Effector CD4-positive, alpha-beta T cell (primary cell): ENCODE results near the gene FAM199X.

Experiments used
- DNase-seq: peaks from one replicate; pipeline ENCODE4 v3.0.0-alpha.2; 2020
- total RNA-seq: gene quantifications from one replicate; lab custom pipeline; 2026; lab: John Stamatoyannopoulos, UW

FAM199X gene
- 58.2 reads per million, percentile 71 among the genes with 10 or more reads in this experiment for total RNA-seq

DNA sequence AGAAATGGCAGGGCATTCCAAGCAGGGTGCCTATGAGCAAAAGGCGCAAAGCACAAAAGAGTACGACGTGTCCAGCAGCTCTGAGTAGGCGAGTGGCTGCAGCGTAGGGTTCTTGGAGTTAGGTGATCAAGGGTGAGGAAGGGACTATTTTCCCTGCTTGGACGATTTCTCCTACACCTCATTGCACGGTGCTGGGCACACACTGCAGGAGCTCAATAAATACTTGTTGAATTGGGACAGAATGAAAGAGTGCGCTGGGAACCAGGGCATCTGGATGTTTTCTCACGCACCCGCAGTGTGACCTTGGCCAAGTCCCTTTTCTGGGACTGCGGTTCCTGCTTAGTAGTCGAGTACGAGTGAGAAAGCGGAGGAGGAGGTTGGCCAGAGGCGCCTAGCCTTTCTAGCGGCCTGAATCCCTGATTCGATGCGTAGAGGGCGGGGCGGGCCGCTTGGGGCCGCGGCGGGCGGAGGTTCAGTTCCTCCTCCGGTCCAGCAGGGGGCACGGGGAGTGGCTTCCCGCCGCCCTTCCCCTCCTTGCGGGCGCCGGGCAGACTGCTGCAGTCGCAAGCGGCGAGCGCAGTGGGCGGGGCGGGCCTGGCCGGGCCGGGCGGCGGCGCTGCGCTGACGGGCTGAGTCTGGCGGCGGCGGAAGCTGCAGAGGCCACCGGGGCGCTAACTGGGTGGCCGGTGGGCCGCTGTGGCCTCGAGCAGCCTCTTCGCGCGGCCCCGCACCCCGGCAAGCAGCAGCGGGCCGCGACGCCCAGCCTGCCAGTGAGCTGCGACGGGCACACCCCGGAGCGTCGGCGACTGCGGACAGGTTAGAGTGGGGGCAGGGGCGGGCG is at the start of gene FAM199X:
Gene FAM199X (plus strand): TSS at position 560 of the 841 bp plus-strand sequence. CDS start 333 bp downstream, outside the sequence.
- DNase-seq, result peak; percentile 76

DNA sequence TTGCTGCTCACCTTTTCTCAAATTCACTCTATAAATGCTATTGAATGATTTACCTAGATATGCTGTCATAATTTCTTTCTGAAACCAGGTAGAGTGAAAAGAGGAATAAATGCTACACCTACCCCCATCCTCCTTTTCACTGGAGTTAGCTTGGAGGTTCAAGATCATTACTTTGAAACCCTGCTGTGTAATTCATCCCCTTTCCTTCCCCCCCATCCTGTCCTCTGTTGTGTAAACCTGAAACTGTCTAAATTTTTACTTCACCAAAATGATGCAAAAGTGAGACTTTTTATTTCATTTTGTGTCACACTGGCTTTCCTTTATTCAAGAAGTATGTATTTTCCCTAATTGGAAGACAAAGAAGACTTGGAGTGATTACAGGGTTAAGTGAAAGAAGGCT is 48.5 kb upstream of the FAM199X start:
- DNase-seq, result no peak

DNA sequence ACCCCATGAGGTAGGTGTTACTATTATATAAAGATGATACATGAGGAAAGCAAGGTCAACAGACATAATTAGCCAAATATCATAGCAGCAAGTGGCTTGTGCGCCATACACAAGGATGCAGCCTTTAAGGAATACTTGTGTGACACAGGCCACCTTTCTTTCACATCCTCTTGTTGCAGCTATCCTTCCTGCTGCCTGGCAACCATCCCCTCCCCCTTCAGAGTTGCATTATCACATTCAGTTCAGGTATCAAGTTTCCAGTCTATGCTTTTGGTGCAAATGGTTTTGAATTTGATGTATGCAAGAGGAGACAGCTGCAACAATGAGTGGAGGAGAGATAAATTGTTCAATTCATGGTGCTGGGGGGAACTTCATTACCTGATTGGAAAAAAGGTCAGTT is 47.5 kb upstream of the FAM199X start:
- DNase-seq, result no peak

DNA sequence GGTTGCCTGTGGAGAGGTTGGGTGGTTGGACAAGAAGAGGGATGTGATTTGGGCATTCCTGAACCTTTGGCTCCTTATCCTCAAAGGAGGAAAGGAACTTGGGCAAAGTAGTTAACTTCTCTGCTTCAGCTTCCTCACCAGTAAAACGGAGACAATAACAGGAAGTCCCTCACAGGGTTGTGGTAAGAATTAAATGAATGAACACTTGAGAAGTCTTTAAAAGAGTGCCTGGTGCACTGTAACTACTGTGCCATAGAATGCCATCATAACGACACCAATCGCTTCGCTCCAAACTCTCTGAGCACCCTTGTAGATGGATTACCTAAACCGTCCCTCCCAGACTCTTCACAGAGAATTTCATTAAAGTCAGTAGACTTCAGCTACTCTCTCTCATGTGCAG is 43.4 kb upstream of the FAM199X start:
- DNase-seq, result no peak

DNA sequence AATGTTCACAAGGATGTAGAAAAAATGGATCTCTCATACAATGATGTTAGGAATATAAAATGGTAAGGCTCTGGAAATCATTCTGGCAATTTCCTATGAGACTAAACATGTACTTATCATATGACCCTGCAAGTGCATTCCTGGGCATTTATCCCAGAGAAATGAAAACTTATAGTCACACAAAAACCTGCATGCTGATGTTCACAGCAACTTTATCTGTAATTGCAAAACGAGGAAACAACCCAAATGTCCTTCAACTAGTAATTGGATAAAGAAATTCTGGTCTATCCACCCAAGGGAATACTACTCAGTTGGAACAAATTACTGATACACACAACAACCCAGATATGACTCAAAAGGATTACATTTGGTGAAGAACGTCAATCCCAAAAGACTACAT is 39.4 kb upstream of the FAM199X start:
- no peak for DNase-seq

DNA sequence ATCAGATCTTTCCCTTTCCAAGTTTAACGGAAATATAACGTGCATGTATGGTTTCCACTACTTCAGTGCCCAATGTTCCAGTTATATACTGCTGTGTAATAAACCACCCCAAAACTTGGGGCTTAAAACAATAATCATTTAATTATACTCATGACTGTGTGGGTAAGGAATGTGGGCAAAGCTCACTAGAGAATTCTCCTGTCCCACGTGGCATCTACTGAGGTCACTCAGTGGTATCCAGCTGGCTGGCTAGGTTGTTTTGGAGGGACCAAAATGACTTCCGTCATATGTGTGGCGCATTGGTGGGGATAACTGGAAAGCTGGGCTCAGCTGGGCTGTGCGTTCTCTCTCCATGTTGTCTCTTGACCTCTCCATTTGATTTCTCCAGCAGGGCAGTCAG is 35.4 kb upstream of the FAM199X start:
- no peak for DNase-seq

DNA sequence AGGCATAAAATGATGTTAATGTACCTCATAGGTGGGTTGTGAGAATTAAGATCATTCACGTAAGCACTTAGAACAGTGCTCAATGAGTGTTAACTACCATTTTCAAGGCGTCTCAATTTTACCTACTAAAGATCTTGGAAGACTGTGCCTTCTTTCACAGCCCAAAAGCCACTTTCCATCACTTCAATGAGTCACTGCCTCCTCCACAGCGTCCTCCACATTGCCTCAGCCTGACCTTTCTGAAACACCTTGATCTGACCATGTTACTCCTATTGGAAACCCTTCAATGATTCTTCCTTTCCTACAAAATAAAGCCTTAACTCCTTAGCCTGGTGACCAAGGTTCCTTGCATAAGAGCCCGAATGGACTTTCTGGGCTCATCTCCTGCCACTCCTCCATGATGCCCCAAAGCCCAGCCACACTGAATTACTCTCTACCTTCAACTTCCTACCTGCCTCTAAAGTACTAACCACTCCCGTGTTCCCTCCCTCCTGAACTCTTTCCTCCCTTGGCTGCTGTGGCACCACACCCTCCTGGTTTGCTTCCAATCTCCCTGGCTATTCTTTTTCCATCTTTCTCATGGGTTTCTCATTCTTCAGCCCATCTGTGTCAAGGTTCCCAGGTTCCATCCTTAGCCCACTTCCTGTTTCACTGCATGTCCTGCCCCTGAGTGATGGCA is 31.5 kb upstream of the FAM199X start:
- DNase-seq, result no peak

DNA sequence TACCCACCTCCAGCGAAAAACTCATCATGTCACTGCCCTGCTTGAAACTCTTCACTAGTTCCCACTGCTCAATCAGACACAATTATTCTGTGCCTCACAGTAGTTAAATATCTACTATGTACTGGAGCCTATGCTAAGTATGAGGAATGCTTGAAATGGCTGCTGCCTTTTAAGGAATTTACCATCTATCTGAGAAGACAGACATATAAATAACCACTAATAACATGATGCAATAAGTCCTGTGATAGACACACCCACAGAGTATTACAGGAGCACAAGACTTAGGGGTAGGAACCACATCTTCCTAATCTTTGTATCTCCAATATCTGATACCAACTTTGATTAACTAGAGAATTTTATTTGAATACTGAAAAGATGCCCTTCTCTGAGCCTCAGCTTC is 30.6 kb upstream of the FAM199X start:
- DNase-seq, result no peak

DNA sequence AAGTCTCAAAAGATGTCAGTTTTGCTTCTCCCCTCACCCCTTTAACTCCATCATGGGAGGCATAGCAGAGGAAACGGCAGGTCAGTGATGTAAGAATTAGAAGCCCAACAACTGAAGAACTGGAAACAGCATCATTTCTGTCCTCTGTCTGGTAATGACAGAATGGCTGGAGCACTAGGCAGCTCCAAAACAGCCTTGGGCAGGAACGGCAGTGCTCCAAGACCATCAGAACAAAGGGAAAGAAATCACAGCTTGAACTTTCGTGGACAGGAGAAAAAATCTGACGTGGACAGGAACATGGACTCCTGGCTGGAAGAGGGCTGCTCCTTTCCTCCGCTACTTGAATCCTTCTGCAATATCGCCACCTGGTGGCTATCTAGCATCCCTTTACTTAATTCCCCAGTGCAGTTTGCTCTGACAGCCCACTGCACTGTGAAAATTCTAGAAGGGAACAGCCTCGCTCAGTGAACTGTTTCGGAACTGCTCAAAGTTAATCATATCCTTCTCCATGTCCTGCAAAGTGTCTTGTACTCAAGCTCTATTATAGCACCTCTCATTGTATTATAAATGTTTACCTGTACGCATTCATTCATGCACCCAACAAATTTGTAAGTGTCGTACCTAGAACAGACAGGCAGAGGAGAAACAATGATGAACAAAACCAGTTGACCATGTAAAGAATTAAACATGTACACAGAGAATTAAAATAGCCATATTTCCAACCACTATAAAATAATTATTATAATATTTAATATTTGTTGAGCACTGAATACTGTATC is 29.8 kb upstream of the FAM199X start:
- peak; percentile 56 for DNase-seq

DNA sequence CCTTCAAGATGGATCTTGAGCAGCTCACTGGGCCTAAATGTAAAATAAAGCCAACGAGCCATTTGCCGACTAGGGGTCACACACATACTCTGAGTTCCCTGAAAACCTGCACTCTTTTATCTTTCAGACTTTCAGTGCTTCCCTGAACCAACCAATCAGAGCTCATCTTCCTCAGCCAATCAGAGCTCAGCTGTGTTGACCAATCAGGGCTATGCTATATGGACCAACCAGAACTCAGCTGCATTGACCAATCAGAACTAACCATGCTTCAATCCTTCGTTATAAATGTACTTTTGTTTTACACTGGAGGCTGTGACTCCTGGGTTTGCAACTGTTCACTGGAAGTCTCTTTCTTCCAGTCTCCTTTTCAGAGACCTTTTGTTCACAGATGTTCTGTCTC is 28.8 kb upstream of the FAM199X start:
- no peak for DNase-seq

DNA sequence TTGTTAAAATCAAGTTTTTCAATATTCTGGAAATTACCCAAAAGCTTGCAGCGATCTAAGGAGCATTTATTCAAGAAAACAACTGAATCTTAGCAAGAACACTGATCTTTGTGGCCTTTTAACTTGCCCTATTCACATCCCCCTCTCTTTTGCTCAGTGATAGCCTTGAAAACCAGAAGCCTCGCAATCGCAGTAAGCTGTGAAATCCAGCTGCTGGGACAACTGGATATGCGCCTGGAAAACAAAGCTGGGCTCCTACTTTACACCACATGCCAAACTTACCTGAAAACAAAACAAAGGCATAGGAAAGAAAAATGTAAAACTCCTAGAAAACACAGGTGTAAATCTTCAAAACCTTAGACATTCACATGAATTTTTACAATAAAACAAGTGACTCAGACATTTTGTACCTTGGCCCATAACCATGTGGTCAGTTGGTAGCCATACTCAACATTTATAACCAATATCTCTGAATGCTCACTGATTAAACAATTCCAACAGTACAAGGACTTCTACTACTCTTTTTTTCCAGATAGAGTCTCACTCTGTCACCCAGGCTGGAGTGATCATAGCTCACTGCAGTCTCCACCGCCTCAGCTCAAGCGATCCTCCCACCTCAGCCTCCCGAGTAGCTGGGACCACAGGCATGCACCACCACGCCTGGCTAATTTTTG is 25.0 kb upstream of the FAM199X start:
- DNase-seq, result no peak

DNA sequence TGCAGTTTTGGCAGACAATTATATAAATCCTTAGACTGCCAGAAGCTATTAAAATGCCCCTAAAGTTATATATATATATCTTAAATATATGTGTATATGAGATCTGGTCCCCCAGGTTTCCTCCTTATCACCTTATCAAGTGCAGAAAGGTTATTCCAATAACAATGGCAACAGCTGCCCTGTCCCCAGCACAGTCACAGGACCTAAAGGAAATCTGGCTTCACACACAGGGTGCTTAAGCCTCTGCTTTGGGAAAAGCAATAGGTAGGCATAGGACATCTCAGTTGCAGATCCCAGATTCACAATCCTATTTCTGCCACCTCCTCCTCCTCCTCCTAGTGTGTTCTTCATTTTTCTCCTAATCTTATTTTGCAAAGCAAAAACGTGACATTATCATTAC is 15.2 kb upstream of the FAM199X start:
- DNase-seq, result no peak

DNA sequence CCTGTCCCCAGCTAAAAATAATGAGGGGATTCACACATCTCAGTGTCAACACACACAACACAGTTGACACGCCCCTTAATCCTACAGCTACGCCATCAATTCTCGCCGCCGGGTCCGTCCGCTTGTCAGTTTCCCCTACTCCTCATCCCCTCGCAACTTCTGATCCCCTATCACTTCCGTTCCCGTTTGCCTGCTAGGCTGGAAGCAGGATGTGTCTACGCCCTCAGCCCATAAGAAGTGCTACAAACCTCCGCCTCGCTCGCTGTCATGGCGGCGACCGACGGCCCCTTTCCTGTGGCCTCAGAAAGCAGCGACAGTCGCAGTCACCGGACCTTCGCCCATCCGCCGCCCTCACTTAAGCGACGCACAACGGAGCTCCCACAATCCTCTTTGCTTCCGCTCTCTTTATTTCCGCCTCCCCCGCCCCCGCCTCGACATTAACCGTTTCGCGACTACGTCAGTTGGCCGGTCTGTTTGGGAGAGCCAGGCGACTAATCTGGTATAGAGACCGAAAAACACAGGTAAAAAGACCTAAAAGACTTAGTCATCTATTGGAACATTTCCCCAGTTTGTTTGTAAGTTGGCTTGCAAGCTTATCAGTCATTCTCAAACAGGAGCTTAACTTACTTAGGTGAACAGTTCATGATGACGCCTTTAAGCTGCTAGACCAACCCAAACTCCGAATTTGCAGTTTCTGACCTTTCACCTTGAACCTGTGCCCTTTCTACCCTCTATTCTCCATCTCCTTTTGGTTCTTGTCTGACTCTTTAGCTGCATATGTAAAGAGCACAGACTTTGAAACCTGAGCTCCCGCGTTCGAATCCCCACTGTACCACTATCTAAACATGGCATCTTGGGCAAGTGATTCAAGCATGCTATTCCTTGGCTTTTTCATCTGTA is 9.4 kb upstream of the FAM199X start, which contains the start of gene SLC25A53:
Gene SLC25A53 (minus strand): TSS at position 380 of the 900 bp plus-strand sequence. CDS start 51,752 bp downstream, outside the sequence.
- DNase-seq, result peak; percentile 58

DNA sequence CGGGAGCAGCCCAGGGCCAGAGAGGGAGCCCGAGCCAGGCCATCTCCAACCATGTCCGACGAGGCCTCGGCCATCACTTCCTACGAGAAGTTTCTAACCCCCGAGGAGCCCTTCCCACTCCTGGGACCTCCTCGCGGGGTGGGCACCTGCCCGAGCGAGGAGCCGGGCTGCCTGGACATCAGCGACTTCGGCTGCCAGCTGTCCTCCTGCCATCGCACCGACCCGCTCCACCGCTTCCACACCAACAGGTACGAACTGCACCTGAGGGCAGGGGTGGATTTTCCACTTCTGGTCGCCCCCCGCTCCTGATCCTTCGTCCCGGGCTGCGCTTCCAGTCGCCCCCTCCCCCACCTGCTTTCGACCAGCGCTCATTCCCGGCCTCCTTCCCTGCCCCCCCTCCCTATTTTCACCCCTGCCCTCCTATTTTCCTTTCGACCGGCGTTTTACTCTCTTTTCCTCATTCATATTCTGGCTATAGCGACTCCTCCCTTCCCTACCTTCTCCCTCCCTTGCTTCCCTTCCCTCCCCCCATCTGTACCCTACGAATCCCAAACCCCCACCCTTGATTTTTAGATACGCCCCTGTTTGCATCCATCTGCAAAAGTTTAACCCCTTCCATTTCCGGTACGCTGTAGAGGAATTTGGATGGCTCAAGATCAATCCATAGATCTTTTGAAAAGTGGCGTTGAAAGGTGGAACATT is 633 bp downstream of the FAM199X start:
- DNase-seq, result no peak

DNA sequence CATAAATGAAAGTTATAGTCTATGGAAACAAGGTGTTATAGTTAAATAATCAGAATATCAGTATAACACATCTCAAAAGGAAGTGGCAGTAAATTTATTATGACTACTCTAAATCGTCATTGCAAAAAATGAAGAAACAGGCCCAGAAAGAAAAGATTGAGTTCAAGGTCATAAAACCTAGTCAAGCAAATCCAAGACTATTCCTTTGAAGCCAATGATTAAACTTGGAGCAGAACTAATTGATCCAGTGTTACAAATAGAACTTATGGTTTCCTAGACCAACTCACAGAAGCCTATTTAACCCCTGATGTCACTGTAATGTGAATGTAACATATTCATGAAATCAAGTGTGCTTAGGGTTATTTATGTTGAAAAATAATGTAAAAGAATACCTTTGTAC is 1.9 kb downstream of the FAM199X start:
- no peak for DNase-seq

DNA sequence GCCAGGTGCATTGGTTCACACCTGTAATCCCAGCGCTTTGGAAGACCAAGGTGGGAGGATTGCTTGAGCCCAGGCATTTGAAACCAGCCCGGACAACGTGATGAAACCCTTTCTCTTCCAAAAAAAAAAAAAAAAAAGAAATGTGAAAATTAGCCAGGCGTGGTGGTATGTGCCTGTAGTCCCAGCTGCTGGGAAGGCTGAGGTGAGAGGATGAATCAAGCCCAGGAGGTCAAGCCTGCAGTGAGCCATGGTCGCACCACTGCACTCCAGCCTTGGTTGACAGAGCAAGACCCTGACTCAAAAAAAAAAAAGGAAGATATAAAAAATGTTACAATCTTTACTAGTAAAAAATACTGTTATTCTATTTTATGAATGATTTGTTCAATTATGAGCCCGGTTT is 5.9 kb downstream of the FAM199X start:
- DNase-seq, result no peak

DNA sequence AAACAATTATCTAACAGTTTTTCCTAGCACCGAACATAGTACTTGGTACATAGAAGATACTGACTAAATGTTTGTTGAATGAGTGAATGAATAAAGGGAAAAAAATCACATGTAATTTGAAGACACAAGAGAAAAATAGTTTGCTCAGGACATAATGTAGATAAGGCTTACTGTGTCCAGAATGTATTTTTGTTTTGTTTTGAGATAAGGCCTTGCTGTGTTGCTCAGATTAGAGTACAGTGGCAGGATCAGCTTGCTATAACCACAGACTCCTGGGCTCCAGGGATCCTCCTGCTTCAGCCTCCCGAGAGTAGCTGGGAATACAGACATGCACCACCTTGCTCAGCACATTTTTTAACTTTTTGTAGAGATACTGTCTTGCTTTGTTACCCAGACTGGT is 6.5 kb downstream of the FAM199X start:
- no peak for DNase-seq

DNA sequence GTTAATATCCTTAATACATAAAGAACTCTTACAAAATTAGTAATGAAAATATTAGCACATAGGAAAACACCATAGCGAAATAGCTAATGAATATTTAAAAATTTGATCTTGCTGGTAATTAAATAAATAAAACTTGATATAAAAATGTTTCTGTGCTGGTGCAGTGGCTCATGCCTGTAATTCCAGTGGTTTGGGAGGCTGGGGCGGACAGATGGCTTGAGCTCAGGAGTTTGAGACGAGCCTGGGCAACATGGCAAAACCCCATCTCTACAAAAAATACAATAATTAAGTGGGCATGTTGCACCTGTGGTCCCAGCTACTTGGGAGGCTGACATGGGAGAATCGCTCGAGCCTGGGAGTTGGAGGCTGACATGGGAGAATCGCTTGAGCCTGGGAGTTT is 7.6 kb downstream of the FAM199X start:
- no peak for DNase-seq

DNA sequence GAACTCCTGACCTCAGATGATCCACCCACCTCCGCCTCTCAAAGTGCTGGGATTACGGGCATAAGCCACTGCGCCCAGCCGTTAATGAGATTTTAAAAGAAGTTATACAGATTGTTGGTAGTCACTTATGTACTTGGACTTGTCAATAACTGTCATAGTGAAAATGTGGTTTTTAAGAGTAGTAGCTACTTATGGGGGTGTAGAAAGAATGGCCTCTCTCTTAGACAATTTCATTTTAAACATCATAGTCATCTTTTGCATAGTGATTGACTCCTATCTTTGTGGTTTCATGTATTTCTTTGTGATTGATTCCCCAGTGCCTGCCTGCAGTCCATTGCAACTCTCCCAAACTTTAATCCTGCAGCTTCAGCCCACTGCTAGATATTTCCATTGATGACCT is 17.4 kb downstream of the FAM199X start:
- no peak for DNase-seq

DNA sequence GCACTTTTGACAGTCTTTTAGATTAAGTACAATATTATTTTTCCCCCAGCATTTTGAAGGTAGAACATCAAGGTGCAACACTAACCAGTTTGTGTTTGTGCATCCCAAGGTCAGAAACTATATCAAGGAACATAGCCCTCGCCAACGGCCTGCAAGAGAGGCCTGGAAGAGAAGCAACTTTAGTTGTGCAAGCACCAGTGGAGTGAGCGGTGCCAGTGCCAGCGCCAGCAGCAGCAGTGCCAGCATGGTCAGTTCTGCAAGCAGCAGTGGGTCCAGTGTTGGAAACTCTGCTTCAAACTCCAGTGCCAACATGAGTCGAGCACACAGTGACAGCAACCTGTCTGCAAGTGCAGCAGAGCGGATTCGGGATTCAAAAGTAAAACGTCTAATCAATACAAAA is 21.7 kb downstream of the FAM199X start:
- no peak for DNase-seq

DNA sequence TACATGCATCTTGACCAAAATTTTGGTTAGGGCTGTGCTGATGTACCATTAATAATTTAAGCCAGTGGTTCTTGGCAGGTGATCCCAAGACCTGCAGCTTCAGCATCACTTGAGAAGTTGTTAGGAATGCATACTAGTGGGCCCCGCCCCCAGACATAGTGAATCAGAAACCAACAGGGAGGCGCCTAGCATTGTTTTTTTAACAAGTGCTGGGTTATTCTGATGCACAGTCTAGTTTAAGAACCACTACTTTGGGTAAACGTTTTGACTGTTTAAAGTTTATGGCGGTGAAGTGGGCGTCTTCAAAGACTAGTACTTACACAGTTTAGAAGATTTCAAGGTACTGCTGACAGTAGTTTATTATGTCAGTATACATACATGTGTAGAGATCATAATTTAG is 23.6 kb downstream of the FAM199X start:
- no peak for DNase-seq
